Stimulated activated CD8-positive, alpha-beta memory T cell treated with anti-CD3 and anti-CD28 coated beads, Interleukin-4, amount 100 ng/mL, for 24 hours (primary cell): ENCODE measurements around the gene TENT4A.

ENCODE experiments used
- DNase-seq: peaks from one replicate; pipeline ENCODE4 v3.0.0-alpha.2; 2020; ENCODE audit warnings: low read depth

Gene TENT4A

GRCh38 chr5:6718161-6718681 is 5.0 kb downstream of the TENT4A start:
- DNase-seq = no peak

GRCh38 chr5:6718718-6719117 is 5.5 kb downstream of the TENT4A start:
- DNase-seq = no peak

- no peak for DNase-seq
Observed at GRCh38 chr5:6719417-6719816, 6.2 kb downstream of the TENT4A start.

- no peak for DNase-seq
Observed at GRCh38 chr5:6719896-6720560, 6.8 kb downstream of the TENT4A start.

DNA sequence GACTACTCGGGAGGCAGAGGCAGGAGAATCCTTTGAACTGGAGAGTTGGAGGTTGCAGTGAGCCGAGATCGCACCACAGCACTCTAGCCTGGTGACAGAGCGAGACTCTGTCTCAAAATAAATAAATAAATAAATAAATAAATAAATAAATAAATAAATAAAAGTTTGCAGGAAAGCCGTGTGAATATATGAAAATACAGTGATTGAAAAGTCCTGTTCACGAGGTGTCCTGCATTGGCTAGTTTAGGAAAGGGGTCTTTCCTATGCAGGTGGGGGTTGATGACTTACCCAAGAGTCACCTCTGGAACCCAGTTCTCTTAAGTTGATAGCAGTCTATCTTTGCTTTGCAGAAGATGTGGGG is 7.3 kb downstream of the TENT4A start:
- DNase-seq = no peak

DNA sequence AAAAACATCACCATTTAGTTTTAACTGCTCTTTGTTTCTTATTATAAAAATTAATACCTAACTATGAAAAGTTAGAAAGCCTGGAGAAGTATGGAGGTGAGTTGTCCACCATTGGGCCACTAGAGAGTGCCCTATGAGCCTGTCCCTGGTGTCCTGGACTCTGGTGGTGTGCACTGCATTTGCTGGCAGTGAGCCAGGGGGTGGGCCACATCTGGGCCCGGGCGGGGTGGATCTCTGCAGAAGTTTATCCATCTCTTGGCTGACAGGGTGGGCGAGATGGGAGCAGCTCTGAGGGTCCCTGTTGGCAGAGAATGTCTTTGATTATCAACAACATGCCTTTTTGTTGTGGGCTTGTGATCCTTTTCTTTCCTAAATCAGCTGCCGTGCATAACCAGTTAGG is 8.2 kb downstream of the TENT4A start:
- DNase-seq = no peak

- no peak for DNase-seq
Observed at GRCh38 chr5:6722015-6722414, 8.8 kb downstream of the TENT4A start.

DNA sequence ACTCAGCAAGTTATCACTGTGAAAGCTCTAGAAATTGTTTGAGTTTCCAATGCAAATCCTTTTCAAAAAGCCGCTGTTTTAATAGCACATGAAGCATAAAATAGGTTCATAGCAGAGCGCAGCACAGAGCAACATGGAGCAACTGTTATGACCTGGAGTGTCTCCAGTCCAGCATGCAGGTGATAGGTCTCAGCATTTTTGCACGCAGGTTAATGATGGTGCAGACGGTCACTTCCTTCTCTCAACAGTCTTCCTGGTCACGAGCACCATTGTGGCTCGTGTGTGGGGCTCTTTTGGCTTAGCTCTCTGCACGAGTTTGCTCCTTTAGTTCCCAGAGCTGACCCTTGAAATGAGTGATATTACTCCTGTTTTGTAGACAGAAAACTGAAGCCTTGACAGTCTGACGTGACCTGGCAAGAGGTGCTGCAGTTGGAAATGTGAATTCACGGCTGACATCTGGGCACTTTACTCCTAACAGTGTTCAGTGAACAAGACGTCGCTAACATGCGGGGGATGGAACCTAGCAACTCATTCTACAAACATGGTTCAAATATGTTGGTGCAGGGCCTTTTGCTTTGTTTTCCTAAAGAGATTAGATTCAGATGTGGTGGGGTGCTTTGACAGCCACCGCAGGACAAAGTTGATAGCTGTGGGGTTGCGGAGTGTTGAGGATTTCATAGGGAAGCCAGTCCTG is 10.0 kb downstream of the TENT4A start:
- DNase-seq = no peak

DNA sequence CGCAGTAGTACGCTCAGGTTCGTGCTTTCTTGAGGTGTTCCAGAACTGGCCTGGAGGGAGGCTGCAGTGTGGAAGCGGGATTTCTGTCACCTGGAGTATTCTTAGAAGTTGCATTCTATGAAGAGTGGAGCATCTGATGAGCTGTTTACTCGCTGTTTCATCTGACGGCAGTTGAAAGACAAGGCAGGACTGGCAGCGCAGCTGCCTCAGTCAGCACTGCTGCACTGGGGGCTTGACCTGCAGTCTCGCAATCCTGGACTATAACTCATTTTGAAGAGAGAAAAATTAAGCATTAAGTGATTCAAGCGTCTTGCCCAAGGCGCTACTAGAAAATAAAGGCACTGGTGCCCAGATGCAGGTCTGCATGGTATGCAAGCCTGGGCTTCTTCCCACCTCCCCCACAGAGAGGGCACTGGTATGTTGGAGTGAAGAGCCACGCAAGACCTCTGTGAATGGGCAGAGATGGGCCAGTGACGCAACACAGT is 10.6 kb downstream of the TENT4A start:
- DNase-seq = no peak

GRCh38 chr5:6724321-6724929 is 11.2 kb downstream of the TENT4A start:
- DNase-seq = no peak

- no peak for DNase-seq
Observed at GRCh38 chr5:6725421-6725820, 12.2 kb downstream of the TENT4A start.

- DNase-seq = no peak
Observed at GRCh38 chr5:6726006-6726405, 12.8 kb downstream of the TENT4A start.

- no peak for DNase-seq
Observed at GRCh38 chr5:6727231-6727630, 14.0 kb downstream of the TENT4A start.

DNA sequence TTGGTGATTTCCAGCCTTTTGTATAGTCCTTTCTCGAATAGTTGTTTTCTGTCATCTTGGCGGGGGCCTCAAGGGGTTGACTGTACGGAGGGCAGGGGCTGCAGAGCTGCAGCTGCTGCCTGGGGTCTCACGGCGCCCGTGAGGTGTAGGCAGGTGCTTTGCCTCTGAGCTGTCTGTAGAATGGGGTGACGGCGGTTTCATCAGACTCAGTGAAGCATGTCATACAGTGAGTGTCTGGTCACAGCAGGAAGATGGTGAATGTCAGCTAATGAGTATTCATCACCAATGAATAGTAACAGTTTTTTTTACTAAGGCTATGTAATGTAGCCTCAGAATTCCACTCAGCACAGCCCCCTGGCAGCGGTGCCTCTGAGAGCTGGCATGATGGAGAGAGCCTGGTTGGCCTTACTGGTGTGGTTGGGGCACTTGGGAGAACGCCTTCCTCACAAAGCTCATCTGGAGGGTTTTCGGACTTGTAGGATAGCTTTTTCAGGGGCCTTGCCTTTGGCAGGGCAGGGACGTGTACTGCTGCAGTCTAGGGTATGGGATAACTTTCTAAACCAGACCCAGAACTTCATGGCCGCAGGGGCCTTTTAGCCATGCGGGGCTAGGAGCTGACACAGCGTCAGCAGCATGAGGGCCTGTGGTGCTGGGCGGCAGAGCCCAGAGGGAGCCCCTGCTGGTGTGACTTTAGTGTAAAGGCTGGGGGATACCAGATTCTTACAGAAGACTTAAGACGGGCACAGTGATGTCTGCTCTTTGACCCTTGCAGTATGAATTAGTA is 15.0 kb downstream of the TENT4A start:
- DNase-seq = no peak

GRCh38 chr5:6728795-6729183 is 15.6 kb downstream of the TENT4A start:
- DNase-seq = no peak

GRCh38 chr5:6729386-6730310 is 16.4 kb downstream of the TENT4A start:
- no peak for DNase-seq

- no peak for DNase-seq
Observed at GRCh38 chr5:6730407-6730806, 17.2 kb downstream of the TENT4A start.

- DNase-seq = no peak
Observed at GRCh38 chr5:6730807-6731206, 17.6 kb downstream of the TENT4A start.

DNA sequence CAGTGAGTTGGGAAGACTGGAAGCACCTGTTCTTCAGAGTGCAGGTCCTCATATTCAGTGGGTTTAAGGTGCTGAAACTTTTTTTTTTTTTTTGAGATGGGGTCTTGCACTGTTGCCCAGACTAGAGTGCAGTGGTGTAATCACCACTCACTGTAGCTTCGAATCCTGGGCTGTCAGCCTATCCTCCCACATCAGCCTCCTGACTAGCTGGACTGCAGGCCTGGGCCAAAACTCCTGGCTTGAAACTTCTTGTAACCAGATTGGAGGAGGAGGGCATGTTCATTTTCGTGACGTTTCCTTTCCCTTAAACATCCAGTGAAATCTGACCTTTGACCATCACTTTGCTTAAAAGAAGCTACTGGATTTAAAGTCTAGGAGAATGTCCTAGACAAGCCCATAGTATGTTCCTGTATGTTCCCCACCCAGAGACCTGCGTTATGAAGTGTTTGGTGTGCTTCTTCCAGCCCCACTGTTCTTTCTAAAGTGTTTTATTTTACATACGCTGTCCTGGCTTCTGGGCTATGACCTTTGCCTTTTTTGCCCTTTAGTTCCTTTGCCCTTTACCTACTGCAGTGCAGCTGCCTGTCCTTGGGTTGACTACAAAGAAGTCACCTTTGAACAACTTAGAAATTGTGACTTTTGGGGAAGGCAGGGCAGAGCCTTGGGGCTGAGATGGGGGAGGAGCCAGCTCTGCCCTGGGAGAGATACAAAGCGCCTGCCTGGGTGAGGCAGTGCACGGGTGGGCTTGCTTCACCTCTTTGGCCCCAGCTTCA is 18.4 kb downstream of the TENT4A start:
- DNase-seq = no peak

DNA sequence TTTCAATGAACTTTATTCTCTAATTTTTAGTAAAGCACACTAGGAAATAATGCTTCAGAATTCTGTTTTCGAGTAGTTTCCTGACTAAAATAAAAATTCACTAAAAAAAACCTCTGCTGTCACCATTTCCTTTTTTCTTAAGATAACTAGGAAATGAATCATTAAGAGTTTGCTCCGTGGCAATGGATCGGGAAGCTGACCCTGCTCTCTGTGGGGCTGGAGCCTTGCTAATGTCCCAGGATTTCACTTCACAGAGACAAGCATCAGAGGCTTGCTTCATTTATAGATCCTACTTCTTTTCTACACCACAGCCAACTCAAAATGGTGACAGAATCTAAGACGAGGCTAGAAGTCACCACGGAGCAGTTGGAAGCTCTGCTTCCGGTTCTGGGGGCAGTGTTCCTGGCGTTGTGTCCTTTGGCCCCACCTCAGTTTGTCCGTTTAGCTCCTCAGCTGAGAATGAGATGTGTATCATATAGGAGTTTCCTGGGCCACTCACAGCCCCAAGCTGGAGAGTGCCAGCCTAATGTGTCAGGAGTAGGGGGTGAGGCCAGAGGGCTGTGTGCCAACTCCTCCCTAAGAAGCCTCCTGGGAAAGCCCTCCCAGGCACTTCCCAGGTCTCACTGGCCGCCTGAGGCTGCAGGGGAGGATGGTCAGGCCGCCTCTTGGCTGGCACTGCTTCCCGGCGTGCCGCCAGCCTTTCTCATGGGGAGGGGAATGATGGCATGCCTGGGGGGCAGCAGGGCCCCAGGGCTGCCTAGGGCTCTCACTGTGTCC is 19.6 kb downstream of the TENT4A start:
- DNase-seq = no peak
